ENCODE results near the gene MAPKBP1.
A peak's percentile ranks its signal among the peaks of the same experiment; 100 is the strongest.

The MAPKBP1 gene

DNA sequence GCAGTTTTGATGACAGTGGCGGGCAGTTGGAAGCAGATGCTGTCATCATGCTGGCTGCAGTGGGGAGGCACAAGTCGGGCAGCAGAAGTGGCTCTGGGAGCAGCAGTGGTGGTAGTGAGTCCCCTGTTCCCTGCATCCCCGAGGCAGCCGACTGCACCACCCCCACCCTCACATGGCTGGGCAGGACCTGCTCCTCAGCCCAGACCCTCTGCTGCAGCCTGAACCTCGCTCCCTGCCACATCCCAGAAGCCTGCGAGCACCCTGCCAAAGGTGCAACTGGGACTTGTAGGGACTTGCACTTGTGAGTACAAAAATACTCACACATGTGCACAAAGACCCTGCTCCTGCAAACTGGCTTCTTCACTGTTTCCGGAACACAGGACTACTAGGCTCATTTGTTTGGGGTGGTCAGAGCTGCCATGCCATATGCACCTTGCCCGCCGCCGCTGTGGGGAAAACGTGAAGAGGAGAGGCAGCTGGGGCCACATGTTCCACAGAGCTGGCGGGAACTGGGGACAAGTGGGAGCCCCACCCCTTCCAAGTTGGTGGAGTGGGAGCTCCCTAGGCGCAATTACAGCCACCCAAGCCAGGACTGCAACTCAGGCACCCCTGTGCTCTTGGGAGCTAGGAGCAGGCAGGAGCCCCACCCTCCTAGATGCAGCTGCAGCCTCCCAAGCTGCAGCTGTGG lies 55.8 kb downstream of the MAPKBP1 start:
- no peak for DNase-seq

DNA sequence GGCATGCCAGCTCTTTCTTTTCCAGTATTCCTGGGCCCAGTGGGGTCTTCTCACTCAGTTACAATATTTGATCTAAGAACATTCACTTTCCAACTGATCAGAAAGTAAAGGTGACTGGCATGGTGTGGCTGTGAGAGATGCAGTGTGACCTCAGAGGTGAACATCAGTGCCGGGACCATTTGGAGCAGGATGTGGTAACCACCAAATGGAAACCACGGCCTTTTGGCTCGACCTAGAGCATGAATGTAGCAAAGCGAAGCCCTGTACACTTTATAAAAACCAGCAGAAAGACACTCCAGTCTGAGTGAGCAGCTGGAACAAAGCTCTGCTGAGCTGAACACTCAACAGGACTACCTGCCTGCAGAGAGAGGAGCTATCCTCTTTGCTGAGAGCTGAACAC lies 57.0 kb downstream of the MAPKBP1 start:
- peak; percentile 65 for DNase-seq

DNA sequence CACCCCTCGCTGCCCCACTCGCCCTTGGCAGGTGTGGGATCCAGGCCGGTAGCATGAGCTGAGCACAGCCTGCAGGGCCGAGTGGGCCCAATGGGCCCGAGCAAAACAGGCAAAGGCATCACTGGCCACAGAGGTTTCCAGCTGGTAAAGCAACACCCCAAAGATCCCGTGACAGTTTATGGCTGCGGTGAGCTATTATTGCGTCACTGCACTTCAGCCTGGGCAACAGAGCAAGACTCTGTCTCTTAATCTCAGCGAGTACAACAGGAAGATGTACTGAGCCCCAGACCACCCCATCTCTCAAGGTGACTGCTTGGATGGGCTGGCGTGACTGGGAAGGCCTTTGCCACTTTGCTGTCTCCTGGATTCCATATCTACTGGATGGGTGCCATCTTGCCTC lies 57.9 kb downstream of the MAPKBP1 start:
- no peak for DNase-seq

DNA sequence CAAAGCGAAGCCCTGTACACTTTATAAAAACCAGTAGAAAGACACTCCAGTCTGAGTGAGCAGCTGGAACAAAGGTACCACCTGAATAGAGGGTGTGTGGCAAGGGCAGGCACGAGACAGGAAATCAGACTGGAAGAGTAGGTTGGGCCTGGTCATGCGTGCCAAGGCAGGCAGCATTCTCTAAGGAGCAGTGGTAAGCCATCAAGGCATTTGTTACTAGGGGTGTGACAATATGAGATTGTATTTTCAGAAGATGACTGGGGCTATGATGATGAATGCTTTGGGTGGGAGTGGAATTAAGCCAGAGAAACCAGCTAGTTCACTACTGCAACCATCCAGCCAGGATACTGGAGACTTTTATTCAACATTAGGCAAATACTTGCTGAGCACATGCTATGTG lies 58.6 kb downstream of the MAPKBP1 start:
- DNase-seq = peak; percentile 19

DNA sequence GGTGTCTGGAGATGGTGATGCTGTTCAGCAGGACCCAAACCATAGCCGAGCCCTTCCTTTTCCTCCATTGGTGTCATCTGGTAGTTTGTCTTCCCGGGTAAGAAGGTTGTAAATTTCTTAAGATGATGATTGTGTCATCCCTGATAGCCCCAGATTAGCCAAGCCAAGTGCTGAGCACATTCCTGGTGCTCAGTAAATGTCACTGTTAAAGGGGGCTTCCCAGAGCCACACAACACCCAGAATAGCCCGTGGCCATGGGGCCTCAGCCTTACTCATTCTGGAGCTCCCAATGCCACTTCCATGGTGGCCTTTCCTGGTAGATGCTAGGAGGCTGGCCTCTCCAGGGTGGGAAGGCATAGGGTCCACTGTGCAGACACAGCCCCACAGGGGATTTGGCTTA lies 59.8 kb downstream of the MAPKBP1 start:
- DNase-seq = no peak

DNA sequence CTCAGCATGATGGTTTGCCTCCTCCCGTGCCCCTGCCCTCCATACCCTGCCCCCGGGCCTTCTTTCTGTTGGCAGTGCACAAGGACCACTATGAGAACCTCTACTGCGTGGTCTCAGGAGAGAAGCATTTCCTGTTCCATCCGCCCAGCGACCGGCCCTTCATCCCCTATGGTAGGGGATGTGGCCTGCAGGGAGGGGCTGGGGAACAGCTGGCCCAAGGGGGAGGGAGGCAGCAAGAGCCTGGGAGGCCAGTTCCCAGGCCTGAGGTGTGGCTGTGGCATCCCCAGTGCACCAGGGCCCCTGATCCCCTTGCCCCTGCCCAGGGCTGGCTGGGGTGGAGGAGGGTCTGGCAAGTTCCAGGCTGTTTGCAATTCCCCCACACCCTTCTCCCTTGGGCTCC lies 61.8 kb downstream of the MAPKBP1 start:
- DNase-seq = no peak

DNA sequence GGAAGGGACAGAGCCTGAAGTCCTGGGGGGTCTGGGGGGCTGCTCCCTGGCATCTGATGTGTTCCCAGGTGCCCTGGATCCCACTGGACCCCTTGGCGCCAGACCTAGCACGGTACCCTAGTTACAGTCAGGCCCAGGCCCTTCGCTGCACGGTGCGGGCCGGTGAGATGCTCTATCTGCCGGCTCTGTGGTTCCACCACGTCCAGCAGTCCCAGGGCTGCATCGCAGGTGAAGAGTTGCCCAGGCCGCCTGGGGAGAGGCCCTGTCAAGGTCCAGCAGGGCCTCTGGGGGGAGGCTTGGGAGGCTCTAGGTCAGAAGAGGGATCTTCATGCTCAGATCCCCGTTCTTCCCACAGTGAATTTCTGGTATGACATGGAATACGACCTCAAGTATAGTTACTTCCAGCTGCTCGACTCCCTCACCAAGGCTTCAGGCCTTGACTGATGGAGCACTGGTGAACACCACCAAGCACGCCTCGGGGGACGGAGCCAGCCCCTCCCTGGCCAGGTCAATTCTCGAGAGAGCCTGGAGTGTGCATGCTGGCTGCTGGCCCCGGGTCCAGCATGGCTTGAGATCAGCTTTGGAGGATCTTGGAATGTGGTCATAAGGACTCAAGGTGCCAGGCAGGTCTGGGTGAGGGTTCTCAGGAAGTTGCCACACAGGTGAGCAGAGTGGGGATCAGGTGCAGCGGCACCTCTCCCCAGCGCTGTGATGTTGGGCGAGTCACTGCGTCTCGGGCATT lies 62.6 kb downstream of the MAPKBP1 start:
- no peak for DNase-seq

DNA sequence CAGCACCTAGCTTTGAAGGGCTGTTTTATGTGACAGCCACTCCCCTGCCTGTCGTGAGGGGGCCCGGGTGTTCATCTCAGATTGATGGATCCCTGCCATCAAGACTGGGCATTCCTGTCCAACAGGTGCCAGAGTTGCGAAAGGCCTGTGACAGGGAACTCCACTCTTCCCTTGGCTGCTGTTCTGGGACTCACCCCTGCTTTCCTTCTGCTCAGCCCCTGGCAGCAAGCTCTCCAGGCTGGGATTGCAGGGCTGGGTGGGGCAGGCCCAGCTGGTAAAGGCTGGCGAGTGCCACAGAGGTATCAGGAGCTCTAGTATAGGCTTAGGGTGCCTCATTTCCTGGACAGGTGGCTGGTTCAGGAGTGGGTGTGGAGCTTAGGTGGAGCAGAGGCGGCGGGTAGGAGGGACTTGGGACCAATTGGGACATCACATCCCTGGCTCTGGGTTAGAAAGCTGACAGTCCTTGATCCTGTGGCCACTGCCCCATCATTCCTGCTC lies 64.2 kb downstream of the MAPKBP1 start, which contains the start of gene PLA2G4B:
Gene PLA2G4B, plus strand, starts transcription at position 448 of the 498 bp plus-strand sequence. CDS start 67 bp downstream, outside the sequence.
- DNase-seq = no peak

DNA sequence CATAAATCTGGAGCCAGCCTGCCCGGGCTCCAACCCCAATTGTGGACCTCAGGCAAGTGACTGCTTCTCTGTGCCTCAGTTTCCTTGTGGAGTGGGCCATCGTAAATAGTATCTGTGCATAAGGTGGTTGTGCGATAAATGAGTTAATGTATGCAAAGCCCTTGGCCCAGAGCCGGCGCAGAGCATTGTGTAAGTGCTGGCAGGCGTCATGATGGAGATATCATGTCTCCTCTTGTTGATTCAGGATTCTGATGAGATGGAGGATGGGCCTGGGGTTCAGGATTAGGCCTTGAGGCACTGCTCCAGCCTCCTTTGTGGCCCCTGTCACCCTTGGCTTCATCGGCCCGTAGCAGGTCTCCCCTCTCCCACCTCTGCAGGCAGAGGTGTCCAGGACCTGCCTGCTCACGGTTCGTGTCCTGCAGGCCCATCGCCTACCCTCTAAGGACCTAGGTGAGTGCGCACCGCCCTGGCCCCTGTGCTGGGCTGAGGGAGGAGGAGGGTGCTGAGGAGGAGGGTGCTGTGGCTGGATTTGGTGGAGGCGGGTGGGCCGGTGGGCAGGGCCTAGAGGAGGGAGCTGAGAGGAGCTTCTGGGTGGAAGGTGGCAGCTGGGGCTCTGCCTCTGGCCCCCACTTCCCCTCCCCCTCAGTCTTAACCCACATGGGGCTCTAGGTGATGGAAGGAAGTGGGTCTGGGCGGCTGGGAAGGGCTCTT lies 65.7 kb downstream of the MAPKBP1 start:
- DNase-seq = no peak

DNA sequence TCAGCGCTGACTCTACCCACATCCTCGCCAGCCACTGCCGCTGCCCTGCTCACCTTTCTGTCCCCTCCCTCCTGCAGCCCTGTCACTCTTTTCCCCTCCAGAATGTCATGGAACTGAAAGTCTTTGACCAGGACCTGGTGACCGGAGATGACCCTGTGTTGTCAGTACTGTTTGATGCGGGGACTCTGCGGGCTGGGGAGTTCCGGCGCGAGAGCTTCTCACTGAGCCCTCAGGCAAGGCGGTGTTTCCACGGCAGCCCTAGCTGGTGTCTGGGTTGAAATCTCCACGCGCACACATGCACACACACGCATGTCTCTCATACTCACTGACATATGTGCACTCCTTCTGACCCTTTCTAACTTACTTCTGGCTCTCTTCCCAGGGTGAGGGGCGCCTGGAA lies 66.4 kb downstream of the MAPKBP1 start:
- no peak for DNase-seq

DNA sequence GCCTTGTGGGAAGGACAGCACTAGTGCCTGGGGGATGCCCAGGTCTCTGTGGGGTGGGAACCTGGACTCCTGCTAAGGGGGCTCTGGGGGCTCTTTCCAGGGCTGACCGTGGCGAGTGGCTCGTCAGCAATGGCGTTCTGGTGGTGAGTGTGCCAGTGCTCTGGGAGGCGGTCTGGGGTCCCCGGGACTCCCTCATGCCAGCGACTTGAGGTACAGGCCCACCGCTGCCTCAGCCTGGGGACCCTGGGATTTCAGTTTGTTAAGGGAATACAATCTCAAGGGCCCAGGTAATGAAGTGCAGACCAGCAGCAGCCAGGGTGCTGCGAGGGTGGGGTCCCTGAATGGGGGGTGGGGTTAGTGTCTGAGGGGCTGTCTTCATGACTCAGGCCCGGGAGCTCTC lies 66.8 kb downstream of the MAPKBP1 start:
- no peak for DNase-seq

DNA sequence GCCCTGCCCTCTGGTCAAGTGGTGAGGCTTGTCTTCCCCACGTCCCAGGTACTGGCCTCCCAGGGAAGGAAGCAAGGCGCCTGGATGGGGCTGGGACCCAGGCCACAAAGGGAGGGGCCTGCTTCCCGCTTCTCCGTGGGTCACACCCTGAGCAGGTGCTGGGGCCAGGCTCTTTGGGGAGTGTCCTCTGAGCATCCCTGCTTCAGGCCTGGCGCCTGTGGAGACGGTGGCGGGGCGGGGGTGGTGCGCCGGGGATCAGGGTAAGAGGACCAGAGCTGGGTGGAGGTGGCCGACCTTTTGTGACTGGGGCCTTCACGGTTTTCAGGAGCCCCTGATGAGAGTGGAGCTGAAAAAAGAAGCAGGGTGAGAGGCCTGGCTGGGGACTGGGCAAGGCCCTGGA lies 67.9 kb downstream of the MAPKBP1 start:
- DNase-seq = no peak

DNA sequence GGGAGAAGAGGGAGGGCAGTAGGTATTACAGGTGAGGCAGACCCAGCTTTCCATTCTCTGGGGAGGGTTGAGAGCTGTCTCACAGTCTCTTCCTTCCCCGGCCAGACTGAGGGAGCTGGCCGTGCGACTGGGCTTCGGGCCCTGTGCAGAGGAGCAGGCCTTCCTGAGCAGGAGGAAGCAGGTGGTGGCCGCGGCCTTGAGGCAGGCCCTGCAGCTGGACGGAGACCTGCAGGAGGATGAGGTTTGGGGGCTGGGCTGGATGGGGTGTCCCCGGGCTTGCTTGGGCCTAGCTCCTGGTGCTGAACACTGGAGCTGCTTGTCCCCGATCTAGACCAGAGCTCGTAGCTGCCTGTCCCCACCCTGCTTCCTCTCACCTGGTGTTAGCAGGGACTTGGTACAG lies 69.3 kb downstream of the MAPKBP1 start:
- no peak for DNase-seq

DNA sequence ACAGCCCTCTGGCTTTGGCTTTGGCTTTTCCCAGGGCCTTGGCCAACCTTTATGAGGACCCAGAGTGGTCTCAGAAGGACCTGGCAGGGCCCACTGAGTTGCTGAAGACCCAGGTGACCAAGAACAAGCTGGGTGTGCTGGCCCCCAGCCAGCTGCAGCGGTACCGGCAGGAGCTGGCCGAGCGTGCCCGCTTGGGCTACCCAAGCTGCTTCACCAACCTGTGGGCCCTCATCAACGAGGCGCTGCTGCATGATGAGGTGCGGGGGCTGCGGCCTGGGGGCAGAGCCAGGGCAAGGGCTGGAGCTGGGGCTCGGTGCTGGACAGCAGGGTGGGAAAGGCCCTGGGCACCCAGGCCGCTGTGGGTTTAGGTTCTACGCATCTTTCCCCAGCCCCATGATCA lies 70.5 kb downstream of the MAPKBP1 start:
- DNase-seq = no peak

DNA sequence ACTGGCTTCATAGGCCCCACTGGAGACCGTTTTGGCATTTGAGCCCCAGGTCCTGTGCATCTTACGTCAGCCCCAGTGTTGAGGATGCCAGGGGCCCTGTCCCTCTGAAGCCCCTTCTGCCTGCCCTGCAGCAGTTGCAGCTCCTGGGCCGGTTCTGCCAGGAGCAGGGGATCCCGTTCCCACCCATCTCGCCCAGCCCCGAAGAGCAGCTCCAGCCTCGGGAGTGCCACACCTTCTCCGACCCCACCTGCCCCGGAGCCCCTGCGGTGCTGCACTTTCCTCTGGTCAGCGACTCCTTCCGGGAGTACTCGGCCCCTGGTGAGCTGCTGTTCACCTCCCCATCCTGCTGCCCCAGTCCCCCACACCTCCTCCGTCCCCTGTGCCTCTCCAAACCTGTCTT lies 72.9 kb downstream of the MAPKBP1 start:
- no peak for DNase-seq

DNA sequence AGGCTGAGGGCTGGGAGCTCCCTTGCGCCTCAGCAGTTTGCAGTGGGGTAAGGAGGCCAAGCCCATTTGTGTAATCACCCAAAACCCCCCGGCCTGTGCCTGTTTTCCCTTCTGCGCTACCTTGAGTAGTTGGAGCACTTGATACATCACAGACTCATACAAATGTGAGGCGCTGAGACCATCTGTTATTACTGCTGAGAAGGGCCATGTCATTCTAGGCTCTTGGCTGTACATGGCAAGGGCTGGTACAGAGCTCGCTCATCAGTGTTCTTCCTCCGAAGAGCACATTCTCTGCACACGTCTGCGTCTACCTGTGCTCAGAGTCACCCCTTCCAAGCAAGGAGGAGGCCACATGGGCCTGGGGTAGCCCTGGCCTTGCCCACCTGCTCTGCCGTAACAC lies 73.7 kb downstream of the MAPKBP1 start:
- no peak for DNase-seq

DNA sequence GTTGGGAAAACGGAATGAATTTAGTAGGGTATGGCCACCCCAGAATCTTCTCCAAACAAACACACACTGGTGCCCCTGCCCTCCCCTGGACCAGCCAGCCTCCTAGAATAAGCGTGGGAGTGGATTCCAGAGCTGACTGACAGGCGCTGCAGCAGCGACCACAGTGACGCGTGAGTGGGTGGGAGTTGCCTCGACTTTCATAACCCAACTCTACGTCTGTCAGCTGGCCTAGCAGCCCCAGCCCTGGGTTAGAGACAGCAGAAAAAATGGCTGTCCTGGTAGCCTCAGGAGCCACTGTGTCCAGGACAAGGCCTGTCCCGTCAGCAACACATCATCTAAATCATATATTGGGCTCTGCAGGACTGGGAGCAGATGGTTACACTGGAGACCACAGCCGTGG lies 74.3 kb downstream of the MAPKBP1 start:
- DNase-seq = peak; percentile 76

DNA sequence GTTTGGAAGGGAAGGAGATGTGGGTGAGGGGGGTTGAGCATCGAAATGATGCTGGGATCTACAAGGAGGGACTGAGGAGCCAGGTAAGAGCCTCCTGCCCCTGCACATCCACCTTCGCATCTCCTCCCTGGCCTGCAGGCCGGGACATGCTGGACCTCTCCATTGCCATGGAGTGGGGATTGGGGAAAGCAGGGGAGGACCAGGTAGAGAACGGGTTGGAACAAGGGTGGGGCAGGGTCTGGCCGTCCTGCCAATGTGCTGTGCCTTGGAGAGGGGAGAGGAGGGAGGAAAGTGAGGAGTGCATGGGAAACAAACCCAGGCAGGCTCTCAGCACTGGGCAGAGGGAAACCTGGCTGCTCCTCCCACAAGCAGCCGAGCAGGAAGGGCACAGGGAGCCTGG lies 74.9 kb downstream of the MAPKBP1 start:
- no peak for DNase-seq

DNA sequence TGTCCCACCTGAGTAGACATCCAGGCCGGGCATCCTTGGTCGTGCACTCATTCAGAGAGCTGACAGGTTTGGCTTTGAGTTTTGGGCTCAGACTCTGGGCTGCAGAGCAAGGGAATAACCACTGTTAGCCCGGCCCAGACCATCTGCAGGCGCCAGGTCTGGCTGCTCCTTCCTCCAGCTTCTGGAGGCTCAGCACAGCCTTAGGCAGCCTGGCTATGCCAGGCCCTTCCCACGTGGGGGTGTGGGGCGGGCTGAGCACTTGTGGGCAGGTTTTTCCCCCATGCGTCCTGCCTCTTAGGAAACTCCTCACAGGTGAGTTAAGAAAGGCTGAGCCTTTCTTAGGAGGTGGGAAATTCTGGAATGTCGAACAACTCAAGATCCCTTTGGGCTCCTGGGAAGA lies 75.6 kb downstream of the MAPKBP1 start:
- no peak for DNase-seq

DNA sequence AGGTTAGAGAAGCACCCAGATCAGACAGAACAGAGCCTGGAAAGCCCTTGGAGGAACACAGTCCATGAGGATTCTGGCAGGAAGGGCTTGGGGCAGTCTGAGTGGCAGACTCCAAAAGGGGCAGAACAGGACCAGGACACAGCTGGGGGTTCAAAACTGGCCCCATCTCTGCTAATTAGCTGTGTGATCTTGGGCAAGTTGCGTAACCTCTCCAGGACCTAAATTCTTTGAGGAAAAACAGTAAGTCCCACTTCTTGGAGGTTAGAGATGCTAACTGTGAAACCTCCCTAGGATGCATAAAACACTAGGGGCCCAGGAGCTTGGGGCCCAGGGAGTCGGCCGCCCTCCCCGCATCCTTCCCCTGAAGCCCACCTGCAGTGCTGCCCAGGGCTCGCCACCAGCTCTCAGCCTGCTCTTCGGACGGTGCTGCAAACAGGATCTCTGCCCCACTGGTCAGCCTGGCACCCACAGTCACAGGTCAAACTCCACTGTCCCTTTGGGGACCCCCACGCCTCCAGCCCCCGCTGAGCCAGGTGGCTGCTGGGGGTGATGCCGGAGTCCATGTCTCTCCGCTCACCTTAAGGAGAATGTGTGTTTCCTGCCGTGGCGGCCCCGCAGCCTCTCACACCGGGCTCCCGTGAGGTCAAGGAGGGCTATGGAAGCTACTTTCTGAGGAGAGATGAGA lies 76.3 kb downstream of the MAPKBP1 start:
- DNase-seq = no peak

DNA sequence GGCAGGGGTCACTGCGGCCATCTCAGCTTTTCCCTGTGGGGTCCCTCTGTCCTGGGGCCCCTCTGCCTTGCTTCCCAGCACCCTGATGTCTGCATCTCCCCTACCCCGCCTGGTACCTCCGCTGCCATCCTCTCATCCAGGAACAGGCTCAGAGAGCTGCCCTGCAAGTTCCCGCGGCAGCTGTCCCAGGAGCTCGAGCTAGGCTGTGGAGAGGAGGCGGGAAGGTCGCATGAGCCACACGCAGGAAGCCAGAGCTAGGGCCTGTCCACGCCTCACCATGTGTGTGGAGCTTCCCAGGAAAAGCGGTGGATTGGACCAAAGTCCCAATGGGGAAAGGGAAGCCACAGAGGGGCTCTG lies 76.9 kb downstream of the MAPKBP1 start:
- no peak for DNase-seq

DNA sequence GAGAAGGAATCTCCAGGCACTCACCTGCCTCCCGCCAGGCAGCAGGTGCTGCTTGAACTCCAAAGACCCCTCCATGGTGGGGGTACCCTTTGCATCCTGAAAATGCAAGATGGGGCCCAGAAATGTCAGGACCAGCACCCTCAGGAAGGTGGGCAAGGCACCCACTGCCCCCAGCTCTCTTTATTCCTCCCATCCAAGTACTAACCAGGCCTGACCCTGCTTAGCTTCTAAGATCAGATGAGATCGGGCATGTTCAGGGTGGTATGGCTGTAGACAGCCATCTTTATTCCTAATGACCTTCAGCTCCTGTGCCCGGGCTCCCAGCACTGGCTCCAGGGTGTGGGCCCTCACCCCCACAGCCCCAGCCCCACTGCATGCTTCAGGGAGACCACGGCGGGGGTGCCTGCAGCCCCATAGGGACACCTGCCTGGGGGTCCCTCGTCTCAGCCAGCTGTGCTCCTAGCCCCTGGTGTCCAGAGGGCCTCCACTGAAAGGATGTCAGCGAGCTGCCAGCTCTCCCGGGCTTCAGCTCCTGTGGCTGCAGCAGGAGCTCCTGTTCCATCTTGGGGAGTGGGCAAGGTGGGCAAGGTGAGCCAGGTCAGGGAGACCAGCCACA lies 77.6 kb downstream of the MAPKBP1 start:
- no peak for DNase-seq
